NT2/D1 (cell line): ENCODE data around the gene IPO9.
A peak's percentile ranks its signal among the peaks of the same experiment; 100 is the strongest.

Source experiments
- DNase-seq: peaks from one replicate; pipeline ENCODE4 v3.0.0-alpha.2; 2011; ENCODE audit warnings: low read depth, low spot score
- H3K27me3 ChIP-seq: 2 replicates; pipeline ENCODE4 v1.6.0; 2011; ENCODE audit warnings: mild to moderate bottlenecking; ENCODE audit not compliant: insufficient read length, insufficient read depth
- H3K36me3 ChIP-seq: 2 replicates; pipeline ENCODE4 v1.6.1; 2011; ENCODE audit warnings: mild to moderate bottlenecking, low read length, mixed read lengths; ENCODE audit not compliant: insufficient read depth, insufficient read length
- H3K4me1 ChIP-seq: 2 replicates; pipeline ENCODE4 v1.5.1; 2011; ENCODE audit not compliant: insufficient read depth, insufficient read length
- H3K4me3 ChIP-seq: 2 replicates; pipeline ENCODE4 v1.5.1; 2011; ENCODE audit warnings: low read depth; ENCODE audit not compliant: insufficient read length
- H3K9ac ChIP-seq: 2 replicates; pipeline ENCODE4 v1.6.0; 2011; ENCODE audit warnings: low read depth; ENCODE audit not compliant: insufficient read length
- H3K9me3 ChIP-seq: 2 replicates; pipeline ENCODE4 v1.5.1; 2011; ENCODE audit warnings: mild to moderate bottlenecking, low read length; ENCODE audit not compliant: insufficient read depth
- SUZ12 ChIP-seq: IDR thresholded peaks from 2 replicates; pipeline ENCODE4 v1.6.1; 2011; ENCODE audit not compliant: insufficient read length, insufficient read depth; ENCODE audit errors: extremely low read depth
- YY1 ChIP-seq: IDR thresholded peaks from 2 replicates; pipeline ENCODE4 v1.6.1; 2011; ENCODE audit not compliant: insufficient read length, insufficient read depth
- ZNF274 ChIP-seq: IDR thresholded peaks from 2 replicates; pipeline ENCODE4 v1.6.1; 2011; ENCODE audit warnings: mild to moderate bottlenecking, low read depth, low read length

IPO9 gene

GRCh38 chr1:201902198-201902597, 73.2 kb downstream of the IPO9 start:
- peaks cover 13% of the 10 kb centered on the region for H3K4me1 ChIP-seq
- no peak overlapping the region for H3K4me3 ChIP-seq
- H3K36me3 ChIP-seq: no peaks in the 10 kb centered on the region
- TF ChIP-seq SUZ12 (no peak), ZNF274 (no peak), YY1 (no peak)
- no peak overlapping the region for H3K9ac ChIP-seq
- no peaks in the 10 kb centered on the region for H3K9me3 ChIP-seq
- H3K27me3 ChIP-seq: no peaks in the 10 kb centered on the region
- no peak for DNase-seq

DNA sequence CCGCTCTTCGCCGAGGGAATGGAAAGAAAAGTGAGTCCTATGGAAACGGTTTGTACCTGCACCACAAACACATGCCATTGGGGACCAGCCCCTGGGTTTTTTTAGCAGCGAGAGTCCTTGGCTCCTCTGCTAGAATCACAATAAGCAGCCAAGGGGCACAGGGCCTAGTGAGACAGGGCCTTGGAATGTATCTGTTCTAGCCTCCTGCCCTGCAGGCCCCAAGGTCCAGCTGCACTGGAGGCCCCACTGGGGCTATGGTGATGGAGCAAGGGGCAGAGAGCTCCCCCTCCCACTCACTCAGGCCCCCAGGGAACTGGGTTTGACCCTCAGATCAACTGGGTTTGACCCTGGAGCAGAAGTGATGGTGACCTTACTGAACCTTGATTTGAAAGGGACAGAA, 74.2 kb downstream of the IPO9 start:
- H3K9me3 ChIP-seq: no peaks in the 10 kb centered on the region
- H3K36me3 ChIP-seq: no peaks in the 10 kb centered on the region
- peaks cover 13% of the 10 kb centered on the region for H3K4me1 ChIP-seq
- H3K27me3 ChIP-seq: no peaks in the 10 kb centered on the region
- H3K4me3 ChIP-seq: no peak overlapping the region
- H3K9ac ChIP-seq: no peak overlapping the region
- DNase-seq: no peak
- no peak for TF ChIP-seq ZNF274
- no peak for TF ChIP-seq YY1
- TF ChIP-seq SUZ12: no peak

DNA sequence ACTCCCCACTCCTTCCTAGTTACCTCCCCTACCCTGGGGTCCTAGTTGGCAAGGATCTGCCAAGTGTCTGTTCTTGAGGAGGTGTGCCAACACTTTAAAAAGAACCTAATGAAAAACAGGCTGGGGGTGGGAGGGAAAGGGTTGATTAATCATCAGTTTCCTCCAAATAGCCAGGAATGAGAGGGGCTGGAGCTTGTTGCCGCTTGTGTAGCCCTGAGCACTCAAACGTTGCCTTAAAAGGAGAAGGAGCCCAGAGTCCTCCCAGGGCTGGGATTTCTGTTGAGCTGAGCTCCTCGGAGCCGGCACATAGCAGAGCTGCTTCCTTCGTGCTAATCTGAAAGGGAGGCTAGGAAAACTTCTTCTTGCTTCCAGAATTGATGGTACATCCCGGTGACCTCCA, 75.6 kb downstream of the IPO9 start:
- Histone ChIP-seq H3K36me3 (no peaks in the 10 kb centered on the region), H3K27me3 (no peaks in the 10 kb centered on the region), H3K4me1 (peaks cover 13% of the 10 kb centered on the region), H3K9ac (no peak overlapping the region), H3K4me3 (no peak overlapping the region), H3K9me3 (no peaks in the 10 kb centered on the region)
- DNase-seq: no peak
- TF ChIP-seq YY1 (no peak), ZNF274 (no peak), SUZ12 (no peak)

GRCh38 chr1:201905234-201905890, 76.4 kb downstream of the IPO9 start:
- TF ChIP-seq YY1 (no peak), SUZ12 (no peak), ZNF274 (no peak)
- Histone ChIP-seq H3K4me1 (peaks cover 13% of the 10 kb centered on the region), H3K9ac (no peak overlapping the region), H3K9me3 (no peaks in the 10 kb centered on the region), H3K36me3 (no peaks in the 10 kb centered on the region), H3K27me3 (no peaks in the 10 kb centered on the region), H3K4me3 (no peak overlapping the region)
- DNase-seq: no peak

- Histone ChIP-seq H3K4me1 (peaks cover 13% of the 10 kb centered on the region), H3K36me3 (no peaks in the 10 kb centered on the region), H3K27me3 (no peaks in the 10 kb centered on the region), H3K4me3 (no peak overlapping the region), H3K9me3 (no peaks in the 10 kb centered on the region), H3K9ac (no peak overlapping the region)
- no peak for DNase-seq
- no peak for TF ChIP-seq ZNF274
- no peak for TF ChIP-seq SUZ12
- no peak for TF ChIP-seq YY1
These were observed 77.4 kb downstream of the IPO9 start for GRCh38 chr1:201906336-201906735.

DNA sequence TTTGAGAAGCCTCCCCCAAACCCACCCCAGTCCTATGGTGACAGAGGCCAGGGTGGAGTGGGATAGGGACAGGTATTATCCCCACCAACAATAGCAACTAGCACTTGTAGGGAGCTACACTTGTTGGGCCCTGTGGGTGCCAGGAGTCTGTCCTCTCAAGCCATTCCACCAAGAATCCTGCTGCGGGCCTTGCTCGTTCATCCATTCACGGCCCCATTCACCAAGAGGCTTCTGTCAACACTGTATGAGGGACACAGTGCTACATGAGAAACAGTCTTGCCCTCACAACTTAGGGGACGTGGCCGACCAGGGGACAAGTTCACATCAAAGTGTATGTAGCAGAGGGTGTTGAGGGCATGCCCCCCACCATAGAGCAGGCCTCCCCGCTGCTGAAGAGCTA, 78.7 kb downstream of the IPO9 start:
- H3K36me3 ChIP-seq: no peaks in the 10 kb centered on the region
- no peak overlapping the region for H3K4me3 ChIP-seq
- no peak for DNase-seq
- H3K27me3 ChIP-seq: no peaks in the 10 kb centered on the region
- H3K9me3 ChIP-seq: no peaks in the 10 kb centered on the region
- peaks cover 12% of the 10 kb centered on the region for H3K4me1 ChIP-seq
- TF ChIP-seq YY1: no peak
- no peak overlapping the region for H3K9ac ChIP-seq

DNA sequence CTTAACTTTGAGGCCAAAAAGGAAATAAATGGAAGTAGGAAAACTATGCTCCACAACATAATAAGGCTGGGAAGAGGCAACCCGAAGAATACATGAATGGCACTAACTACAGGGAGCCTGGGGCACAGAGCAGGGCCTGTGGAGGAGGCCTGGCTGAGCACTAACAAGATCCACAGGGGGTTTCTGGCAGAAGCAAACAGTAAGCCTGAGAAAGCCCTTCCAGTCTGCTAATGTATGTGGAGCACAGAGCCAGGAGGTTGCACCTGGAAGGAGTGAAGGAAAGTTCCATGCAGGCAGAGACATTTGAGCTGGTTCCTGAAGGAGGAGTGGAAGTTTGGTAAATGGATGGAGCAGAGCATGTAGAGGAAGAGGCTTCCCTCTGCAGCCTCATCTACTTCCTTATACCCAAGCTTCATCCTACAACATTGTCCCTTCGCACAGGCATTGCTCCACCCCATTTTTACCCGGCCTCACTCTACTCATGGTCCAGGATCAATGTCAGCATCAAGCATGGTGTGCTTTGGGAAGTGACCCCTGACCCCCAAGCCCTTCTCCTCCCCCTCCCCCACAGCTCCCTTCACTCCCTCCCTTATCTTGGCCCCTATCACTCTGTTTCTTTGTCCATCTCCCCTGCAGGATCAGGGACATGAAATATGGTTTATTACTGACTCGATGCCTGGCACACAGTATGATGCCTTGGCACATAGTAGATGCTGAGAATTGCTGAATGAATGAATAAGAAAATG, 83.0 kb downstream of the IPO9 start:
- H3K9me3 ChIP-seq: no peaks in the 10 kb centered on the region
- no peaks in the 10 kb centered on the region for H3K27me3 ChIP-seq
- peaks cover 5% of the 10 kb centered on the region for H3K4me1 ChIP-seq
- TF ChIP-seq SUZ12 (no peak), ZNF274 (no peak), YY1 (no peak)
- DNase-seq: no peak
- no peaks in the 10 kb centered on the region for H3K36me3 ChIP-seq
- H3K4me3 ChIP-seq: no peak overlapping the region
- H3K9ac ChIP-seq: peak overlapping the region; percentile 12
